Vagina (tissue), 2 donors: ENCODE results near the gene C20orf173. TPM values are rescaled to one million over a fixed set of nuclear protein-coding genes. Genes with fewer than 3 reads are reported as not detected.

Experiments
- DNase-seq, 2 donors: peaks; one replicate each; pipeline ENCODE4 v3.0.0-alpha.2; 2017; ENCODE audit errors: extremely low spot score in 2 of 2
- H3K27ac ChIP-seq: fragments of 200-600 bp; sonication (generic); one replicate; pipeline ENCODE4 v1.5.1; 2019
- H3K27me3 ChIP-seq: fragments of 200-600 bp; sonication (generic); one replicate; pipeline ENCODE4 v1.5.1; 2019
- H3K36me3 ChIP-seq, 2 donors: fragments of 200-600 bp; sonication (generic); one replicate each; pipeline ENCODE4 v1.5.1; 2017 to 2019
- H3K4me1 ChIP-seq: fragments of 200-600 bp; sonication (generic); one replicate; pipeline ENCODE4 v1.5.1; 2019
- H3K4me3 ChIP-seq, 2 donors: fragments of 200-600 bp; sonication (generic); 1 replicate in 1 of 2; 2 replicates in 1 of 2; pipeline ENCODE4 v1.5.1; 2016 to 2019
- H3K9me3 ChIP-seq: fragments of 200-600 bp; sonication (generic); one replicate; pipeline ENCODE4 v1.5.1; 2019
- CTCF ChIP-seq, 3 experiments: fragments of 450-650 bp in 2 of 3; fragments of 200-600 bp in 1 of 3; sonication (generic) in 1 of 3; IDR thresholded peaks; one replicate each; pipeline ENCODE4 v1.5.1; 2017 to 2019; ENCODE audit warnings: antibody characterized with exemption in 3 of 3, mild to moderate bottlenecking in 2 of 3, moderate library complexity in 2 of 3
- POLR2A ChIP-seq, 2 donors: fragments of 450-650 bp; IDR thresholded peaks; one replicate each; pipeline ENCODE4 v1.6.1; 2017; ENCODE audit warnings: antibody characterized with exemption in 2 of 2, mild to moderate bottlenecking in 2 of 2, moderate library complexity in 2 of 2
- POLR2AphosphoS5 ChIP-seq, 2 donors: sonication (generic); formaldehyde crosslinking; IDR thresholded peaks; one replicate each; pipeline ENCODE4 v1.9.0; 2017; ENCODE audit warnings: antibody characterized with exemption in 2 of 2, mild to moderate bottlenecking in 2 of 2, low read depth in 1 of 2; ENCODE audit not compliant: insufficient read depth in 1 of 2
- intact Hi-C: fragments of 100-400 bp; cut with DNase I; formaldehyde crosslinking; loops from one replicate; pipeline ENCODE4 v1.15.1; 2023
- total RNA-seq: library from RNA; depleted of rRNA; stranded (reverse); fragments of >200 nt; gene quantifications from one replicate; pipeline ENCODE4 v1.2.3, GENCODE V29; 2016

The C20orf173 gene
- total RNA-seq, result not detected

- intact Hi-C loops, result no loop called here
- H3K27ac ChIP-seq, result no peak within 1 kb of the TSS
- no peak within 1 kb of the TSS for H3K4me3 ChIP-seq
- DNase-seq, result no peak
- no peaks in the 10 kb centered on the region for H3K27me3 ChIP-seq
- no peaks in the 10 kb centered on the region for H3K9me3 ChIP-seq
- no peaks in the 10 kb centered on the region for H3K4me1 ChIP-seq
- TF ChIP-seq POLR2A (IDR thresholded peaks at IDR 0.05), result no peak
- no peak for TF ChIP-seq CTCF (IDR thresholded peaks at IDR 0.05)
- no peak for TF ChIP-seq POLR2AphosphoS5 (IDR thresholded peaks at IDR 0.05; ENCODE audit: insufficient read depth in 1 of 2, low read depth in 1 of 2)
- no peaks in the 10 kb centered on the region for H3K36me3 ChIP-seq
Observed at GRCh38 chr20:35529552-35529951, at the start of gene C20orf173. Gene C20orf173, minus strand, starts transcription at chr20:35529652. Its CDS starts 279 bp downstream, at chr20:35529373.

GRCh38 chr20:35579196-35579595 is 49.7 kb upstream of the C20orf173 start:
- no peak for DNase-seq
- Histone ChIP-seq H3K9me3 (no peaks in the 10 kb centered on the region), H3K27me3 (no peaks in the 10 kb centered on the region), H3K27ac (no peak overlapping the region), H3K36me3 (no peaks in the 10 kb centered on the region), H3K4me1 (no peaks in the 10 kb centered on the region), H3K4me3 (no peak overlapping the region)
- intact Hi-C loops, result no loop called here
- TF ChIP-seq POLR2AphosphoS5 (IDR thresholded peaks at IDR 0.05; ENCODE audit: insufficient read depth in 1 of 2, low read depth in 1 of 2) (no peak), CTCF (IDR thresholded peaks at IDR 0.05) (no peak), POLR2A (IDR thresholded peaks at IDR 0.05) (no peak)

GRCh38 chr20:35578469-35578868 is 49.0 kb upstream of the C20orf173 start:
- intact Hi-C loops, result no loop called here
- Histone ChIP-seq H3K36me3 (no peaks in the 10 kb centered on the region), H3K27me3 (no peaks in the 10 kb centered on the region), H3K4me3 (no peak overlapping the region), H3K9me3 (no peaks in the 10 kb centered on the region), H3K27ac (no peak overlapping the region), H3K4me1 (no peaks in the 10 kb centered on the region)
- no peak for TF ChIP-seq POLR2A (IDR thresholded peaks at IDR 0.05)
- TF ChIP-seq CTCF (IDR thresholded peaks at IDR 0.05), result no peak
- TF ChIP-seq POLR2AphosphoS5 (IDR thresholded peaks at IDR 0.05; ENCODE audit: insufficient read depth in 1 of 2, low read depth in 1 of 2), result no peak
- DNase-seq, result no peak

GRCh38 chr20:35576816-35577215 is 47.4 kb upstream of the C20orf173 start:
- no peaks in the 10 kb centered on the region for H3K27me3 ChIP-seq
- H3K27ac ChIP-seq, result no peak overlapping the region
- no peaks in the 10 kb centered on the region for H3K36me3 ChIP-seq
- H3K9me3 ChIP-seq, result no peaks in the 10 kb centered on the region
- TF ChIP-seq CTCF (IDR thresholded peaks at IDR 0.05) (no peak), POLR2A (IDR thresholded peaks at IDR 0.05) (no peak), POLR2AphosphoS5 (IDR thresholded peaks at IDR 0.05; ENCODE audit: insufficient read depth in 1 of 2, low read depth in 1 of 2) (no peak)
- intact Hi-C loops, result no loop called here
- DNase-seq, result no peak
- H3K4me1 ChIP-seq, result no peaks in the 10 kb centered on the region
- no peak overlapping the region for H3K4me3 ChIP-seq

- DNase-seq, result no peak
- H3K27ac ChIP-seq, result no peak overlapping the region
- no peaks in the 10 kb centered on the region for H3K9me3 ChIP-seq
- intact Hi-C loops, result no loop called here
- TF ChIP-seq POLR2A (IDR thresholded peaks at IDR 0.05), result no peak
- TF ChIP-seq POLR2AphosphoS5 (IDR thresholded peaks at IDR 0.05; ENCODE audit: insufficient read depth in 1 of 2, low read depth in 1 of 2), result no peak
- no peak for TF ChIP-seq CTCF (IDR thresholded peaks at IDR 0.05)
- H3K4me3 ChIP-seq, result no peak overlapping the region
- no peaks in the 10 kb centered on the region for H3K4me1 ChIP-seq
- no peaks in the 10 kb centered on the region for H3K36me3 ChIP-seq
- H3K27me3 ChIP-seq, result no peaks in the 10 kb centered on the region
Observed at GRCh38 chr20:35575958-35576357, 46.5 kb upstream of the C20orf173 start.
